Liver (tissue), 3 donors: ENCODE results near the gene SLC4A3.

Experiments
- CTCF ChIP-seq: fragments of 150-350 bp; IDR thresholded peaks from 2 replicates; pipeline ENCODE4 v1.5.1; 2017; ENCODE audit warnings: improper control_type of control experiment, low read depth, low read length; ENCODE audit not compliant: missing input control
- FOXA1 ChIP-seq: IDR thresholded peaks from 2 replicates; pipeline ENCODE4 v1.6.1; 2016; ENCODE audit warnings: antibody characterized with exemption
- GABPA ChIP-seq, 2 donors: IDR thresholded peaks in 1 of 2; conservative IDR thresholded peaks in 1 of 2; 2 replicates each; pipeline ENCODE4 v1.6.1; 2016; ENCODE audit warnings: antibody characterized with exemption in 2 of 2, mild to moderate bottlenecking in 1 of 2, moderate library complexity in 1 of 2
- JUND ChIP-seq, 2 donors: IDR thresholded peaks; 2 replicates each; pipeline ENCODE4 v1.6.1; 2016; ENCODE audit warnings: antibody characterized with exemption in 2 of 2
- MAX ChIP-seq: IDR thresholded peaks from 2 replicates; pipeline ENCODE4 v1.6.1; 2016; ENCODE audit warnings: antibody characterized with exemption
- RAD21 ChIP-seq, 2 donors: IDR thresholded peaks; 2 replicates each; pipeline ENCODE4 v1.6.1; 2016; ENCODE audit warnings: antibody characterized with exemption in 2 of 2, mild to moderate bottlenecking in 2 of 2
- REST ChIP-seq: IDR thresholded peaks from 2 replicates; pipeline ENCODE4 v1.6.1; 2016; ENCODE audit warnings: antibody characterized with exemption, mild to moderate bottlenecking
- ZBTB33 ChIP-seq: IDR thresholded peaks from 2 replicates; pipeline ENCODE4 v1.6.1; 2016; ENCODE audit warnings: antibody characterized with exemption
- donor health status: healthy.
- donor health status: healthy.

GRCh38 chr2:219679571-219679970 is 52.1 kb downstream of the SLC4A3 start:
- TF ChIP-seq GABPA (IDR thresholded peaks at IDR 0.05 in 1 of 2, conservative IDR thresholded peaks at IDR 0.05 in 1 of 2) (no peak), CTCF (no peak), MAX (no peak), FOXA1 (no peak), ZBTB33 (no peak), JUND (IDR thresholded peaks at IDR 0.05) (no peak), RAD21 (IDR thresholded peaks at IDR 0.05) (no peak), REST (no peak)
